ENCODE measurements around the gene CD2.

DNA sequence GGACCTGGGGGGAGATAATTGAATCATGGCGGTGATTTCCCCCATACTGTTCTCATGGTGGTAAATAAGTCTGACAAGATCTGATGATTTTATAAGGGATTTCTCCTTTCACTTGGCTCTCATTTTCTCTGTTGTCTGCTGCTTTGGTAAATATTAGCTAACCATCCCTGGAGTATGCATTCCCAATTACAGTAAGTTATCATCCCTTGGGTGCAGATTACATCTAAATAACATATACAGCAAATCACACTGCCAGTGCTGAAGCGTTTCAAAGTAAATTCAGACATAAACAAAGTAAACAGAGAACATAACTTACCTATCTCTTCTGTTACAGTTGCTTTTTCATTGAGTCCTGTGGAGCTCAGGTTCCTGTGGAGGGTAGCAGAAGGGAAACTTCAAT lies 48.1 kb upstream of the CD2 start:
- TF ChIP-seq, protein P1, sequence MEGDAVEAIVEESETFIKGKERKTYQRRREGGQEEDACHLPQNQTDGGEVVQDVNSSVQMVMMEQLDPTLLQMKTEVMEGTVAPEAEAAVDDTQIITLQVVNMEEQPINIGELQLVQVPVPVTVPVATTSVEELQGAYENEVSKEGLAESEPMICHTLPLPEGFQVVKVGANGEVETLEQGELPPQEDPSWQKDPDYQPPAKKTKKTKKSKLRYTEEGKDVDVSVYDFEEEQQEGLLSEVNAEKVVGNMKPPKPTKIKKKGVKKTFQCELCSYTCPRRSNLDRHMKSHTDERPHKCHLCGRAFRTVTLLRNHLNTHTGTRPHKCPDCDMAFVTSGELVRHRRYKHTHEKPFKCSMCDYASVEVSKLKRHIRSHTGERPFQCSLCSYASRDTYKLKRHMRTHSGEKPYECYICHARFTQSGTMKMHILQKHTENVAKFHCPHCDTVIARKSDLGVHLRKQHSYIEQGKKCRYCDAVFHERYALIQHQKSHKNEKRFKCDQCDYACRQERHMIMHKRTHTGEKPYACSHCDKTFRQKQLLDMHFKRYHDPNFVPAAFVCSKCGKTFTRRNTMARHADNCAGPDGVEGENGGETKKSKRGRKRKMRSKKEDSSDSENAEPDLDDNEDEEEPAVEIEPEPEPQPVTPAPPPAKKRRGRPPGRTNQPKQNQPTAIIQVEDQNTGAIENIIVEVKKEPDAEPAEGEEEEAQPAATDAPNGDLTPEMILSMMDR (IDR thresholded peaks at IDR 0.05) = no peak
- TF ChIP-seq EP300 (IDR thresholded peaks at IDR 0.05) = no peak

All from stomach (tissue), 4 donors.